ENCODE results near the gene JTB.

Gene JTB

GRCh38 chr1:153932156-153933131 lies 45.0 kb downstream of the JTB start:
- DNase-seq (ENCODE audit: low spot score), result no peak

- no peak for DNase-seq (ENCODE audit: low spot score)
Measured at GRCh38 chr1:153929981-153930948, 47.2 kb downstream of the JTB start.

DNA sequence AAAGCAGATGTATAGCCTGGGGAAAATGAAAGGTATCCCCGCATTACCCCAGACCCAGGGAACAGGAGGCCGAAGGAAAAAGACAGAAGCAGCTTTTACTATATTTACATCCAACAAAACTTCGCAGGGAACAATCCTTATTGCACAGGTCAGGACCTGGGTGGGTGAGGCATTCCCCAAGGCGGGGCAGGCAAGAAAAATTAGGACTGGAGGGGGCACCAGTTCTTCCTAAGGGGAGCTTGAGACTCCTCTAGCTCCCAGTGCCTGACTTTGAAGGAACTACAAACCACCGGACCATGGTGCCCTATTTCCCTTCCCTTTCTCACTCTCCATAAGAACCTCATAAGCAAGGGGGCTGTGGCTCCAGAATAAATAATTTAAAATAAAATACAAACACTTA lies 48.0 kb downstream of the JTB start:
- no peak for DNase-seq (ENCODE audit: low spot score)

GRCh38 chr1:153928791-153929341 lies 48.6 kb downstream of the JTB start:
- DNase-seq (ENCODE audit: low spot score), result no peak

DNA sequence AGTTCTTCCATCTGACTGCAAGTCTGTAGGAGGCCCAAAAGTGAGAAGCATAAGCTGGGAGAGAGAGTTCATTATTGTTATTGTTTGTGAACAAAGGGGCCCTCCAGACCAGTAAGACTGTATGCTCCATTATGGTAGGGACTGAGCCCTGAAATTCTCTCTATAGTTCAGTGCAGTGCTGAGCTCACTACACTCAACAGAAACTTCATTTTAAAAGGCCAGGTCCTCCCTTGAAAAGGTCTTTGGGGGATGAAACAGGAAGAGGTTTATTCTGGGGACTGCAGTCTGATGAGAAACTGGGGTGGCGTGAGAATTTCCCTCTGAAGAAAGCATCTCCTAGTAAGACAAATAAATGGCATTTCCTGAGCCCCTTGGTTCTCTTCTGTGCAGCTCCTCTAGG lies 49.2 kb downstream of the JTB start:
- no peak for DNase-seq (ENCODE audit: low spot score)

DNA sequence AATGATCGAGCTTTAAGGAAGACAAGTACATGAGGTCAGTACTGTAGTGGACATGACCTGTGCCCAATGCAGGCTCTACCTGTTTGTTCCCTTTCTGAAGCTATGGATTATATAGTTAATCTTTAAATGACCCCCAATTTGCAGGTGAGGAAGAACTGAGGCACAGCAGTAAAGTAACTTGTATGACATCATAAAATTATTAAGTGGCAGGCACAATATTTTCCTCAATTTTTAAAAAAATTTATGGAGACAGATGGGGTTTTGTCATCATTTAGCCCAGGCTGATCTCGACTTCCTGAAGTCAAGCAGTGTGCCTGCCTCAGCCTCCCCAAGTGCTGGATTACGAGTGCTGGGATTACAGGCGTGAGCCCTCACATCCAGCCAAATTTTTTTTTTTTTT lies 51.1 kb downstream of the JTB start:
- DNase-seq (ENCODE audit: low spot score), result no peak

Data from RKO (cell line).